WERI-Rb-1 (cell line): ENCODE data around the gene PML.
"Not testable (repeated sequence)": the region's sequence is repeated elsewhere in the genome, so short reads cannot be mapped to it uniquely, and the experiment has no call there.

Experiments
- DNase-seq: peaks from one replicate; pipeline ENCODE4 v3.0.0-alpha.2; 2020
- H3K27ac ChIP-seq: fragments of 250-450 bp; sonication (Bioruptor Pico); 2 replicates; pipeline ENCODE4 v1.5.1; 2020; ENCODE audit warnings: mild to moderate bottlenecking, moderate library complexity
- H3K27me3 ChIP-seq: fragments of 250-450 bp; sonication (Bioruptor Pico); 2 replicates; pipeline ENCODE4 v1.5.1; 2021; ENCODE audit warnings: mild to moderate bottlenecking, low read depth, moderate library complexity; ENCODE audit not compliant: insufficient read depth, severe bottlenecking
- H3K36me3 ChIP-seq: fragments of 250-450 bp; sonication (Bioruptor Pico); 2 replicates; pipeline ENCODE4 v1.5.1; 2020; ENCODE audit warnings: mild to moderate bottlenecking, moderate library complexity
- H3K4me3 ChIP-seq: 2 replicates; pipeline ENCODE4 v1.5.1; 2011; ENCODE audit warnings: low read depth, mild to moderate bottlenecking, control low read depth, low read length
- H3K9me3 ChIP-seq: fragments of 250-450 bp; sonication (Bioruptor Pico); 2 replicates; pipeline ENCODE4 v1.5.1; 2021; ENCODE audit warnings: mild to moderate bottlenecking, moderate library complexity; ENCODE audit not compliant: severe bottlenecking
- CTCF ChIP-seq: IDR thresholded peaks from 2 replicates; pipeline ENCODE4 v1.5.1; 2011; ENCODE audit warnings: low read depth, mild to moderate bottlenecking, control low read depth, inconsistent platforms, low read length

The PML gene

GRCh38 chr15:74050127-74050526 is 55.6 kb downstream of the PML start:
- H3K27ac ChIP-seq = peak overlapping the region; percentile 71
- TF ChIP-seq CTCF = no peak

GRCh38 chr15:74050556-74051234 is 56.2 kb downstream of the PML start:
- Histone ChIP-seq H3K4me3 (no peak overlapping the region), H3K27me3 (no peaks in the 10 kb centered on the region), H3K9me3 (no peaks in the 10 kb centered on the region), H3K36me3 (no peaks in the 10 kb centered on the region), H3K27ac (peak overlapping the region; percentile 71)
- DNase-seq = no peak
- TF ChIP-seq CTCF = no peak

More at GRCh38 chr15:74050127-74050526, 55.6 kb downstream of the PML start:
- H3K36me3 ChIP-seq = no peaks in the 10 kb centered on the region
- no peaks in the 10 kb centered on the region for H3K27me3 ChIP-seq
- H3K9me3 ChIP-seq = no peaks in the 10 kb centered on the region
- peak; percentile 82 for DNase-seq
- no peak overlapping the region for H3K4me3 ChIP-seq

- DNase-seq, H3K36me3 ChIP-seq, H3K9me3 ChIP-seq, H3K27me3 ChIP-seq, H3K4me3 ChIP-seq: not testable (repeated sequence)
- H3K27ac ChIP-seq = peak overlapping the region; percentile 71
Observed at GRCh38 chr15:74052271-74053260, 58.0 kb downstream of the PML start.

- Histone ChIP-seq H3K9me3 (no peaks in the 10 kb centered on the region), H3K27me3 (no peaks in the 10 kb centered on the region), H3K27ac (peak overlapping the region; percentile 52), H3K36me3 (no peaks in the 10 kb centered on the region), H3K4me3 (no peak overlapping the region)
- no peak for DNase-seq
- TF ChIP-seq CTCF = no peak
Observed at GRCh38 chr15:74053517-74053916, 59.0 kb downstream of the PML start.

- Histone ChIP-seq H3K36me3 (no peaks in the 10 kb centered on the region), H3K27ac (peak overlapping the region; percentile 52), H3K4me3 (no peak overlapping the region), H3K27me3 (no peaks in the 10 kb centered on the region), H3K9me3 (no peaks in the 10 kb centered on the region)
- DNase-seq = peak; percentile 84
- peak; percentile 86 for TF ChIP-seq CTCF
Observed at GRCh38 chr15:74053941-74054529, 59.5 kb downstream of the PML start.

- H3K27ac ChIP-seq = no peak overlapping the region
- H3K27me3 ChIP-seq = no peaks in the 10 kb centered on the region
- H3K9me3 ChIP-seq = no peaks in the 10 kb centered on the region
- TF ChIP-seq CTCF = no peak
- DNase-seq = no peak
- no peaks in the 10 kb centered on the region for H3K36me3 ChIP-seq
- no peak overlapping the region for H3K4me3 ChIP-seq
Observed at GRCh38 chr15:74055804-74056203, 61.3 kb downstream of the PML start.

GRCh38 chr15:74056330-74056729 is 61.8 kb downstream of the PML start:
- H3K4me3 ChIP-seq, H3K27me3 ChIP-seq, DNase-seq, H3K9me3 ChIP-seq, H3K27ac ChIP-seq, H3K36me3 ChIP-seq: not testable (repeated sequence)

- DNase-seq, H3K4me3 ChIP-seq, H3K9me3 ChIP-seq, H3K27ac ChIP-seq, H3K36me3 ChIP-seq, H3K27me3 ChIP-seq: not testable (repeated sequence)
Observed at GRCh38 chr15:74059050-74059833, 64.7 kb downstream of the PML start.
